GM18520 (cell line): ENCODE data around the gene MIEN1.
"Not testable (repeated sequence)": the region's sequence is repeated elsewhere in the genome, so short reads cannot be mapped to it uniquely, and the experiment has no call there.

Source experiments
- ATAC-seq: cut with Tn5 transposase; IDR thresholded peaks from one replicate; pipeline ENCODE4 v1.9.1; 2021; ENCODE audit not compliant: unreplicated experiment

The MIEN1 gene, protein sequence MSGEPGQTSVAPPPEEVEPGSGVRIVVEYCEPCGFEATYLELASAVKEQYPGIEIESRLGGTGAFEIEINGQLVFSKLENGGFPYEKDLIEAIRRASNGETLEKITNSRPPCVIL

DNA sequence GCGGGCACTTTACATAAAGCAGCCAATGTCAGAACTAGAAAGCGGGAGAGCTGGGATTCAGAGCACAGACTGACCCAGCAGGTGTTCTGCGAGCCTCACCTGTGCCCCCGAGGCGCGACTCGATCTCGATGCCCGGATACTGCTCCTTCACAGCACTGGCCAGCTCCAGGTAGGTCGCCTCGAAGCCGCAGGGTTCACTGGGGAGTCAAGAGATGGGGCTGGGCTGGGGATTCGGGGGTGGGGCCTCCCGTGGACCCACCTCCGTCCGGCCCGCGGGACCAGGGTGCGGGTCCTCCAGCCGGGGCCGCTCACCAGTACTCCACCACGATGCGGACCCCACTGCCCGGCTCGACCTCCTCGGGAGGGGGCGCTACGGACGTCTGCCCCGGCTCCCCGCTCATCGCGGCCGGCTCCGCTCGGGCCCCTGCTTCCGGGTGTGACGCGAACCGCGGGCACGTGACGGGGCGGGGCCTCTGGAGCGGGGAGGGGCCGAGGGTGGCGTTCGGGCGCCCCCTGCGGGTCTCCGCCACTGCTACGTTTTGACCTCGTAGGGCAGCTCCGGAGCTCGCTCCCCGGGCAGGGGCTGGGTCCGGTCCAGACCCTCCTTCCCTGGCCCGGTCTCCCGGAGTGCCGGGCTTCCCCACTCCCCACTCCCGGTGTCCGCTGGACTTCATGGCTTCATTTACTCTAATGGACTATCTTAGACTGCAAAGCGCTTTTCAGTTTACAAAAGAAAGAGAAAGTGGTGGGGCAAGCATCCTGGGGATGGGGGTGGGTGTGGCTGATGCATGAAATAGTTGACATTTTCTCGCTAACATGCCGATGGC lies at the start of gene MIEN1:
MIEN1 (minus strand) TSS at position 438 of the 827 bp plus-strand sequence; CDS start at position 401, 37 bp downstream.
- peak; percentile 74 for ATAC-seq

DNA sequence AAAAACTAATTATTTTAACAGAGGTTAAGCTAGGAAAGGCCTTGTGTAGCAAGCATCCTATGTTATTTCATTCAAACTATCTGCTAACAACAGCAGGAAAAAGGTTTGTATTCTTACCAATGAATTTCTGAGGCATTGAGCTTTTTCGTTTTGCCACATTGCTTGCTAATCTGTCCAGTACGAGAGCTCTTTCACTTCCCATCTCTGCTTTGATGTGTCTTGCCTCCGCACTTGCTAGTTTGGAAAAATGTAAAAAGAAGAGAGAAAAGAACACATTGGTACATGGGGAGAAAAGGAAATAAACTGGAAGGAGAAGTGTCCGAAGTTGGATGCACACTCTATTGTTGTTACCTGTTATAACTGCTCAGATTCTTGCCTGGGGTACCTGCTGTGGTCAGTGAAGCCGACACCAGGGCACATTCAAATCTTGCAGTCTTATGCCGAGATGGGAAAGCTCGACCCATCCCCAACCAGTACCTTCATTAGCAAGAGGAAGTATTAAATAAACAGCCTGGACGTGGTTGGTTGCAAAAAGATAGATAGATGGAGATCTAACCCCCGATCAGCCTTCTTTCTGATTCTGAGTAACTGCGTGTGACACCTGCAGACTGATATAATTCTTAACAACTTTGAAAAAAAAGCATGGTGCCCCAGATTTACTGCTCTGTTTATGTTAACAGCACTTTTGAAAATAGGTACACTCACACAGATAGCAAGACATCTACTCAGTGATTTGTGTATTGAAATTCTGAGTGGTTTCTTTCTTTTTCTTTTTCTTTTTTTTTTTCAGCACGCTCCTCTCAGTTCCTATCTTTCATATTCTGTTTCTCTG lies 47.4 kb upstream of the MIEN1 start:
- peak; percentile 37 for ATAC-seq

DNA sequence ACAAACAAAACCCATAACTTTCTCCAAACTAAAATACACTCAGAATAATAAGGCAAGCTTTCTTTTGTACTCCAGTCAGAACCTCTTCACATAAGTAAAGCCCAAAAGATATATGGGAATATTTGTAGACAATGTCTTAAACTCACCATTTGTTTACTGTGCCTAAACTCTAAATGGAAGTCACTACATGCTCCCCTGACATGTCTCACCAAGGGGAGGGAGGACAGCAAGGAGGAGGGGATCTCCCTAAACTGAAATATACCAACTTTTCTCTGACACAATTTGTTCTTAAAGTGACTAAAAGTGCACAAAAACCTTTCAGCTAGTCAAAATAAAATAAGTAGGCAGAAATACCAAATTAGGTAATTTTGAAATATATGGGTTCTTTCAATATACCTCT lies 45.9 kb upstream of the MIEN1 start:
- ATAC-seq, result no peak

DNA sequence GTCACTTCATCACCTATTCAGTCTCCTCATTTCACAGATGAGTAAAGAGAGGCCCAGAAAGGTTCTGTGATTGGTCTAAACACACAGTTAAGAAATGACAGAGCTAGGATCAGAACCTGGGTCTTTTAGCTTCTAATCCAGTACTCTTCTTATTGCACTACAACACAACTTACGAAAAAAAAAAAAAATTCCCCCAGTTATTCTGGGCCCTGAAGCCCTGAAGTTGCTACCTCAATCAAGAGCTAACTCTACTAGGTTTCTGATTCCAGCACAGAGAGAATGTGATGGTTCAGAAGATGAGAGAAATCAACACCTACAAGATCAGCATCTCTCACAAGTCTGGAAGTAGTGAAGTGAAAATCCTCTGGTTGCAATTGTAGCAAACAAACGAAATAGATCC lies 44.7 kb upstream of the MIEN1 start:
- no peak for ATAC-seq

DNA sequence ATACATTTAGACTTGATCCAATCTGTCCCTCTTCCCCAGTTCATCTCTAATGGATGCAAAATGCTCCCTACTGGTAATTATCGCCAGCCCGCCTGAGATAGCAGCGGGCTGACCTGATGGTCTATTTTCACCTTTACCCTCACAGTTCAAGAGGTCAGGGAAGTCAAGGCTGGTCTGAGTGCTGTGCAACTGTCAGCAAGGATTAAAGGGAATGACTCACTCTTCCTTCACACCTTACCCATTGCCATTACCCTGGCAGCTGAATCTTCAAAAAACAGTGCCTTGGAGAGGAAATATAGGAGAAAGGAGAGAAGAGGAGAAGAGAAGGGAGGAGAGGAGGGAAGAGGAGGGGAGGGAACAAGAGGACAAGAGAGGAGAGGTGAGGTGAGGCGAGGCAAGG lies 43.7 kb upstream of the MIEN1 start:
- no peak for ATAC-seq

DNA sequence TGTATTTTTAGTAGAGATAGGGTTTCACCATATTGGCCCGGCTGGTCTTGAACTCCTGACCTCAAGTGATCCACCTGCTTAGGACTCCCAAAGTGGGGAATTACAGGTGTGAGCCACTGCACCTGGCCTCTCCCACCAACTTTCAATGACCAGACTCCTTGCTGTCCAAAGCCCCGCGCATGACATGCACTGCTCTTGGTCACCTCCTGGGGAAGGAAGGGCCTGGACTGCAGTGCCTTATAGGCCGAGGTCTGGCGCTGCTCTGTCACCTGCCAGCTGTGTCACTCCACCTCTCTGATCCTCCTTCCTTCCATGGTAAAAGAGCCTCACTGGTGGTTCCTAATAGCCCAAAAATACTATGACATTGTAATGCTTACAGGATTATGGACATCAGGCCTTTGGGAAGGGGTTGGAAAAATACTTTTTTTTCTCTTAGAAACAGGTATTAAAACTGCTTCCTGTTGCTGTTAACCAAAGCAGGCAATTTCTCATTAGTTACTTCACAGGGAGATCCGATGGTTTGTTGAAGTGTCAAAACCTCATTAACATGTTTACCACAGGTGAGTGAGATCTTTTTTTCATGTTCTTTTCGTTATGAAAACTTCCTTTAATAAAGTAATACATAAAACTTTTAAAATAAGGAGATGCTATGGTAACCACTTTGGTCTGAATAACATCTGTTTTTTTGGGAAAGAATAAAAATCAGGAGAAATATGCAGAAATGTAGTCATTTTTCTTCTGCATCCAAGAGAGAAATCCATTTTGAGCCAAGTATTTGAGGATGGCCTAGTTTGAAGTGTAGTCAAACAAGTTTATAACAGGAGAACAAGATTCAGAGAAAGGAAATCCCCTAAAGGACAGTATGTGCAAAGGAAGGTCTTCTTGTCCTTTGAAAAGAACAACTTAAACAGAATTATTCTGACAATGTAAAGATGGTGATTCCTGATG lies 42.9 kb upstream of the MIEN1 start:
- no peak for ATAC-seq

DNA sequence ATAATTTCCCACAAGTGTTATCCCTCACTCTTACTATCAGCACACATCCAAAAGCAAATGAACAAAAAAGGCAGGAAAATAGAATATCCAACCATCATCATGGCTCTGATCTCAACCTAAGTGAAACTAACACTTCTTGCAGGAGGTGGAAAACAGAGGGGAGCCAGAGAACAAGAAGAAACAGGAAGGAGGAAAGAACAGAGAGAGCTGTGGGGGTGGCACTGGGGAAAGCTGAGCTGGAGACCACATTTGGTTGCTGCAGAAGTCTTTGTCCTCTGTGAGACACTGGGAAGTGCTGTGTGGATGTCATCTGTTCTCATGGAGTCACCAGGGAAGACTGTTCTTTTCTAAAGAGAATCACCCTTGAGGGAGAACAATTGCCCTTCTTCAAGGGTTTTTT lies 42.1 kb upstream of the MIEN1 start:
- no peak for ATAC-seq

DNA sequence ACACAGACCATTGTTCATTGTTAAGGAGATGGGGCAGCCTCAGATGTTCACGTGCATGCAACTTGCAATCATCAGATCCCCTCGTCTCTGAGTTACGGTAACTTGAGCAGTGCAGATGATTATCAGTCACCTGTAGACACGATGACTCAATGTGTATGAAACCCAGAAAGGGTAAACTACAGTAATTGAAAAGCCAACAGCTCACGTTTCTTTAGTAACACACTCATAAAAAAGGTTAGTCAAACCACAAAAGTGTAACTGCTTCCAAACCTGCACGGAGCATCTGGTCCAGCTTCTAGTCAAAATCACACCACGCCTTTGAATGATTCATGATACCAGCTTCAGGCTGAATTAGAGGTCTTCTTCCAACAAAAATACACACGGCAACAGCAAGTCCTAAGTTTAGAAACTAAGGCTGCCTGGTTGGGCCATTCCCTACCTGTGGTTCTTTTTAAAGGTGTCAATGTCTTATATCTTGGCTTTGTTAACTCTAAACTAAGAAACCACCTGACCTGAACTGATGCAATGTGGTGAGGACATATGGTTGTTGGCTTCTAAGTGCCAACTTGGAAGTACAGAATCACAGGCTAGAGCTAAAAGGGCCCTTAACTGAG lies 39.7 kb upstream of the MIEN1 start:
- peak; percentile 37 for ATAC-seq

DNA sequence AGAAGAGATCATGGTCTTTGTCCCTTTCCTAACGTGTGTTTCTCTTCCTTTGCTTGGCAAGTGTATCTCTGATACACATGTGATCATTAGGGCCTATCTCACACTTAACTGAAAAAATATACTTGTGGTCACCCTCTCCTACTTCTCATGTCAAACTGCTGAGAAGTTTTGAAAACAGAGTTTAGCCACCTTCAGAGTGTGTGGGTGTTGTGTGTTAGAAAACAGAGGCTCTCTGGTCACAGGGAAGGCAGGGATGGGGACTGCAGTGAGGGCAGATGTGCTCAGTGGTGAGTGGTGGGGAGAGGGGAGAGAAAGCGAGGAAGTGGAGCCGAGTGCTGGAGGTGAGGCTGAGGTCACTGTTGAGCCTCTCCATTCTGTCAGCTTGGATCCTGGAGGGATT lies 36.8 kb upstream of the MIEN1 start:
- no peak for ATAC-seq

DNA sequence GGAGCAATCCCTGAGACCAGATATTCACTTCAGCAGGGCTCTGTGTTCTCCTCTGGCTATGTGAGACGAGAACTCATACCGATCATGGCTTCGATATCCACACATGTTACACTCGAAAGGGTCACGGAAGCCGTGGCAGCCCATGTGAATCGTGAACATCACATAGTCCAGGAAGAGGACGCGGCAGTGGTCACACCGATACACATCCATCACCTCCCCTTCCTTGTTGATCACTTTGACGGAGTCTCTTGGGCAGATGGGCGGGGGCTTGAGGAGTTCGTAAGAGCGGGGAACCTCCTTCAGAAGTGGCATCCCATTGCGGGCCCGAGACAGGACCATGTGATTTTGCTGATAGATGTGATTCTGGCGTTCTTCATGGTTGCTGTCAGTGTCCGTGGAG lies 35.4 kb upstream of the MIEN1 start:
- no peak for ATAC-seq

DNA sequence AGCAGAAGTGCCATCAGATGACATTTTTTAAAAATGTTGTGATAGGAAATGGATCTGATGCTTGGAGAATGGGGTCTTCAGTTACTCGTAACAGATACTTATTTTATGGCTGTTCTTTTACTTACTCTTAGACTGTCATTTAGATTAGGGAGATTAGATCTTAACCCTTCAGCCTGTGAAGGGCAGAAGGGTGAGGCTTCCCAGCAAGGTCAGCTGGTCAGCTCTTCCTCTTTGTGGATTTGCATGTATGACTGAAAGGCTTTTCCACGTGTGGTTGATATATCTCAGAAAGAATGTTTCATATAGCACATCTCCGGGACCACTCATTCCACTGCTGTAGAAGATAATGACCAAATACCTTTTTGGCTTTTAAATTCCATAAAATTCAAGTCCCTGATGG lies 34.8 kb upstream of the MIEN1 start:
- ATAC-seq, result no peak

DNA sequence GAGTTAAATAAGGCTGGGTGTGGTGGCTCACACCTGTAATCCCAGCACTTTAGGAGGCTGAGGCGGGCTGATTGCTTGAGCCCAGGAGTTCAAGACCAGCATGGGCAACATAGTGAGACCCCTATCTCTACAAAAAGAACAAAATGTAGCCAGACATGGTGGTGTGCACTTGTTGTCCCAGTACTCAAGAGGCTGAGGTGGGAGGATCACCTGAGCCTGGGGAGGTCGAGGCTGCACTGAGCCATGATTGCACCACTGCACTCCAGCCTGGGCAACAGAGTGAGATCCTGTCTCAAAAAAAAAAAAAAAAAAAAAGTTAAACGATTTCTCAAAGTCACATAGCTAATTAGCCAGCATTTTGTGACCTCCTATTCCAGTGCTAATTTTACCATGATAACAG lies 33.8 kb upstream of the MIEN1 start:
- ATAC-seq, result not testable (repeated sequence)

DNA sequence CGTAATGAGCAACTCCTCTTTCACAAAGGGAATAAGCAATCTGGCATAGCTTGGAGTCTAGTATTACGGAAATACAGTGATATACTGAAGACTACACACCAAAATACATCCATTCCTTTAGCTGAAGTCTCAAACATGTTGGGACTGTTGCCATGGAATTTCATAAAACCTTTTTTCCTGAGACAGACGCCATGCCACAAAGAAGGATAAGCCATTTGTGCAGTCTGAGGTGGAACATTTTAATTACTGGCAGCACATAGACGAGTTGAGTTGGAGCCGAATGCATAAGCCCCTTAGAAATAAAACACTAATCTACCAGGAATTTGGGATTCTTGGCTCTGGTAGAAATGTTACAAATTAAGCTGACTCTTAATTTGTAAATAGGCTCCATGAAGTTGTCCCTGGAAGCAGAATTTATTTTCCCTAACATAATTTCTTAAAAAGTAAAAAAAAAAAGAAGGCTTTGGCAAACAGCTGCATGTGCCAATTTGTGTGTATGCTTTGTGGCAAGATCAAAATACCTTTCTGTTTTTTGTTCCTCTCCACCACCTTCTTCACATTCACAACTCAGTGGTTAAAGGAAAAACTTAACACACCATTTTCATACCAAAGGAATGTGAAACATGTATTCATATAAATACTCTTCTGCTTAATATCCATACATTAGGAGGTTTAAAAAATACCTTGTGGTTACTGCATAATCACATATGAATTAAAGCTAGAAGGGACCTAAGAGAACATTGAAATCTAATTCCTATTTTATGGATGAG lies 32.9 kb upstream of the MIEN1 start:
- ATAC-seq, result no peak

DNA sequence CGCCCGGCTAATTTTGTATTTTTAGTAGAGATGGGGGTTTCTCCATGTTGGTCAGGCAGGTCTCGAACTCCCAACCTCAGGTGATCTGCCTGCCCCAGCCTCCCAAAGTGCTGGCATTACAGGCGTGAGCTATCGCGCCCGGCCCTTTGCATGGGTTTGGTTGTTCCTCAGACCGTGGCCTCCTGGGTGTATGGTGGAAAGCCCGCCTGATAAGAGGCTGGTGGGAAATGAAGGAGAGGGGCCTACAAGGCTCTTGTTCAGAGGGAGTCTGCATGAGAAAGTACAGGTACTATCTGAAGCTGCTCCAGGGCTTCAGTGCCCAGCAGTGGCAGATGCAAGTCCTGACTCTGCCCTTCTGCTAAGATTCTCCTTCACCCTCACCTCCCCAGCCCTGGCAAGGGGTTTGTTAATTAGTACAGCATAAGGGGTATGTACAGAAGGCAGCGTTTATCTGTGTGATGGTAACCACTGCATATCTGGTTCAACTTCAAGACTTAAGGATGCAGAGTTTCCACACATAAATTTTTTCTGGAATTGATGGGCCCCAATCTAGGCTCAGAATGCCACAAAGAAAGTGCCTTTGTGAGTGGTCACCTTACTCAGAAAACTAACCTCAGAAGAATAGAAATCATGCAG lies 31.6 kb upstream of the MIEN1 start:
- no peak for ATAC-seq

DNA sequence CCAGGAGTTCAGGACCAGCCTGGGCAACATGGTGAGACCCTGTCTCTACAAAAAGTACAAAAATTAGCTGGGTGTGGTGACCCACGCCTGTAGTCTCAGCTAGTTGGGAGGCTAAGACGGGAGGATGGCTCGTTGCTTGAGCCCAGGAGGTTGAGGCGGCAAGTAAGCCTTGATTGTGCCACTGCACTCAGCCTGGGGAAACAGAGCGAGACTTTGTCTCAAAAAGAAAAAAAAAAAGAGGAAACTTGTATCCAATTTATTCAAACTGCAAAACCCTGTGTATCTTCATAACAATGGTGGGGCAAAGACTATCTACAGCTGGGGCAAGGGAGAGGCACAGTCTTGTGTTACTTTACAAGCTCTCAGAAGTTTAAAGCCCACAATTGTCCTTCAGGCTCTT lies 28.9 kb upstream of the MIEN1 start:
- ATAC-seq, result no peak

DNA sequence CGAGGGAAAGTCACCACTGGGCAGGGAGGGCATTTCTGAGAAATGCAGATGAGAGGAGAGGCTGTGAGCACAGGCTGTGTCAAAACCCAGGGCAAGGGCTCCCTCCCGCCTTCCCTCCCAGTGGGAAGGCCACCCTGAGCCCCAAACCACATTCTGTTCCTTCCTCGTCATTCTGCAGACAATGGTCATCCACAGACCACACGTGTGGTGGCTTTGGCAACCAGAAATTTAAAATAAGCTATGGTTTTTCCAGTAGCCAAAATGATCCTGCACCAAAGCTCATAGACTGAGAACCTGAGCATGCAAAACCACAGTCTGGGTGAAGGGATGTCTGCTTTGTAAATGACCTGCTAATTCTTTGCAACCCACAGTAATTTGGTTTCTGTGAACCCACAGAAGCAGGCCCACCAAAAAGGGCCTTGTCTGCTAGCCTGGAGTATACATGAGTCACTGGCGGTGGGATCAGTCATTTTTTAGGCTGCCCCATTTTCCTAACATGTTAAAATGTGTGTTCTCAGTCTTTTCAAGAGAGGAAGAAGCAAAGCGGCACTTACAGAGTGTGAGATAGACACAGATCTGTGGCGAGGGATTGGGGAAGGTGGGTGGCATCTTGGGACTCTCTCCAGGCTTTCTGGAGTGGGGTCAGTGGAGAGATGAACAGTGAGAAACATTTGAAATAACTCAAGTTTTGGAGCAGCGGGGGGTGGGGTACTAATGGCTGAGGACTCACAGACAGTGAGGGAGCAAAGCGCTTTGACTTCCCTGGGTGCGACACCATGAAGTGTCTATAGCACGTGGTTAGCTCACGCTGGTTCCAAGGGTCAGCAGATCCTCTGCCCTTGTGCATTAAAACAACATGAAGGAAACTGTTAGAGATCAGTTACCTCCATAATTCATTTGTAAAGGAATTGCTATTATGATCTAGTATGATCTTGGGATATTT lies 27.9 kb upstream of the MIEN1 start:
- ATAC-seq, result no peak

DNA sequence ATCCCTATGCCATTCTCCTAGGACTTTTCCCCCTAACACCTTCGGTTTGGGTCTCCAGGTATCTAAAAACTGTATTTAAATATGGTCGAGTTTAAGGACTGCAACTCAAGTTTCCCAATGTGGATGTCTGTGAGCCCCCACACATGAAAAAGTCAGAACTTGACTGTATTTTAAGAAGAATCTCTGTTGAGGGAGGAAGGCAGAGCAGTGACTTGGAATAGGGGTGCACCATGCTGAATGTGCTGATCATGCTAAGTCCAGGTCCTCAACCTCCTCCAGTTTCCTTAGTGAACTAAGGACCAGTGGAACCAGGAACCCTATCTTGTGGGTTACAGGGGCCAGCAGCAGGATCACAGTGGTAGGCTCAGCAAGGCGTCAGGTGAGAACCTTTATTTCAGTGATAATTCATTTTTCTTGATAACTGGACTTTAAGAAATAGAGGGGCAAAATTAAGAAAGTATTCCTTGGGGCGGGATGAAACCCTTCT lies 26.9 kb upstream of the MIEN1 start:
- no peak for ATAC-seq
